Fibroblast of lung (primary cell): ENCODE measurements around the gene CAMK2G. TPM values are rescaled to one million over a fixed set of nuclear protein-coding genes. Genes with fewer than 3 reads are reported as not detected.

Source experiments
- DNase-seq, 2 donors: peaks; one replicate each; pipeline versions ENCODE4 v3.0.0 to v3.0.0-alpha.2; 2010; ENCODE audit warnings: low read depth in 2 of 2
- H2AFZ ChIP-seq: 2 replicates; pipeline ENCODE4 v1.5.1; 2012; ENCODE audit warnings: low read length, control low read depth, inconsistent platforms
- H3K27ac ChIP-seq: 2 replicates; pipeline ENCODE4 v1.5.1; 2011; ENCODE audit warnings: low read length, control low read depth; ENCODE audit not compliant: insufficient read depth
- H3K27me3 ChIP-seq: 2 replicates; pipeline ENCODE4 v1.5.1; 2011; ENCODE audit warnings: mild to moderate bottlenecking, low read length; ENCODE audit not compliant: control insufficient read depth, insufficient read depth
- H3K36me3 ChIP-seq: 2 replicates; pipeline ENCODE4 v1.5.1; 2011; ENCODE audit warnings: low read length; ENCODE audit not compliant: control insufficient read depth, insufficient read depth
- H3K4me1 ChIP-seq: 2 replicates; pipeline ENCODE4 v1.5.1; 2011; ENCODE audit warnings: low read length; ENCODE audit not compliant: control insufficient read depth, insufficient read depth; ENCODE audit errors: extremely low read depth
- H3K4me2 ChIP-seq: 2 replicates; pipeline ENCODE4 v1.5.1; 2011; ENCODE audit warnings: low read length, control low read depth; ENCODE audit not compliant: insufficient read depth; ENCODE audit errors: extremely low read depth
- H3K4me3 ChIP-seq, 4 experiments: fragments of 200-600 bp in 1 of 4; sonication (generic) in 1 of 4; replicated peaks in 1 of 4; 2 replicates each; pipeline ENCODE4 v1.5.1; 2011 to 2016; ENCODE audit warnings: low read length in 4 of 4, low read depth in 3 of 4, mild to moderate bottlenecking in 3 of 4, control low read depth in 2 of 4, inconsistent platforms in 1 of 4, mixed read lengths in 1 of 4; ENCODE audit not compliant: insufficient read depth in 1 of 4; ENCODE audit errors: control extremely low read depth in 1 of 4
- H3K79me2 ChIP-seq: 2 replicates; pipeline ENCODE4 v1.5.1; 2012; ENCODE audit warnings: mild to moderate bottlenecking, low read length, inconsistent platforms; ENCODE audit not compliant: control insufficient read depth, insufficient read depth
- H3K9ac ChIP-seq: 2 replicates; pipeline ENCODE4 v1.5.1; 2011; ENCODE audit warnings: mild to moderate bottlenecking, low read length, control low read depth; ENCODE audit not compliant: insufficient read depth
- H3K9me3 ChIP-seq: 2 replicates; pipeline ENCODE4 v1.5.1; 2012; ENCODE audit warnings: low read depth, low read length; ENCODE audit not compliant: control insufficient read depth, insufficient read depth
- H4K20me1 ChIP-seq: 2 replicates; pipeline ENCODE4 v1.5.1; 2011; ENCODE audit warnings: low read length; ENCODE audit not compliant: control insufficient read depth, insufficient read depth; ENCODE audit errors: extremely low read depth
- CTCF ChIP-seq, 2 donors: IDR thresholded peaks in 1 of 2; conservative IDR thresholded peaks in 1 of 2; 1 replicate in 1 of 2; 2 replicates in 1 of 2; pipeline ENCODE4 v1.5.1; 2011 to 2012; ENCODE audit warnings: low read length in 2 of 2, control low read depth in 1 of 2, inconsistent platforms in 1 of 2, low read depth in 1 of 2, mild to moderate bottlenecking in 1 of 2
- EZH2 ChIP-seq: IDR thresholded peaks from 2 replicates; pipeline ENCODE4 v1.5.1; 2012; ENCODE audit warnings: low read length, control low read depth, mild to moderate bottlenecking; ENCODE audit errors: missing control alignments
- polyA plus RNA-seq, 2 donors: library from polyadenylated mRNA; depleted of rRNA in 1 of 2; stranded (reverse) in 1 of 2; unstranded in 1 of 2; fragments of >200 nt; gene quantifications; 2 replicates each; pipeline ENCODE4 v1.2.1, GENCODE V29; 2011 to 2012; ENCODE audit warnings: missing spikeins in 1 of 2
- total RNA-seq: library from RNA; depleted of rRNA; stranded (reverse); fragments of >200 nt; gene quantifications from 2 replicates; pipeline ENCODE4 v1.2.1, GENCODE V29; 2014

The CAMK2G gene
- total and polyA plus RNA-seq, 2 donors (not counting 1 experiment from before 2014, with no cell fraction given): 25.9 to 32.2 TPM

- peaks cover 16% of the 10 kb centered on the region for H3K4me1 ChIP-seq
- TF ChIP-seq CTCF (conservative IDR thresholded peaks at IDR 0.05 in 1 of 2, IDR thresholded peaks at IDR 0.05 in 1 of 2; ENCODE audit: low read depth in 1 of 2, low read length in 2 of 2) (no peak), EZH2 (no peak)
Measured at GRCh38 chr10:73779018-73779417, 95.3 kb downstream of the CAMK2G start.

DNA sequence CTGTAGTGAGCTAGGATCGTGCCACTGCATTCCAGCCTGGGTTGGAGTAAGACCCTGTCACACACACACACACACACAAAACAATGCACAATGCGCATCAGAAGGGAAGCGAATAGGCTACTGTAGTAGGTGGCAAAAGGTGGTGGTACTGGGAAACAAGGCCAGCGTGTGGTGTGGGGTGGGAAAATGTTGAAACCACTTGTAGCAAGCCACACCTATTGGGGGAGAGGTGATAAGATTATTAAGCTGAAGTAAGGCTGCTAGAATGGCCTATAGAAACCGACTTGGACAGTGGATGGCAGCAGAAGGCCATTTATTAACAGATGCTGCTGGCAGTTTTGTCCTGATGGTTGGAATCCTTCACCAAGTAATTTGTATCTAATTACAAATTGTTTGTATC is 99.7 kb downstream of the CAMK2G start:
- TF ChIP-seq EZH2 (no peak), CTCF (conservative IDR thresholded peaks at IDR 0.05 in 1 of 2, IDR thresholded peaks at IDR 0.05 in 1 of 2; ENCODE audit: low read depth in 1 of 2, low read length in 2 of 2) (no peak)
- H3K79me2 ChIP-seq: peaks cover 41% of the 10 kb centered on the region
- peak overlapping the region; percentile 27 to 91 (median 66) for H3K4me3 ChIP-seq
- H3K9ac ChIP-seq: no peak overlapping the region
- H3K27me3 ChIP-seq: no peaks in the 10 kb centered on the region
- no peak overlapping the region for H2AFZ ChIP-seq
- H3K4me1 ChIP-seq: peaks cover 15% of the 10 kb centered on the region
- no peak overlapping the region for H3K27ac ChIP-seq
- no peaks in the 10 kb centered on the region for H4K20me1 ChIP-seq
- H3K9me3 ChIP-seq: no peaks in the 10 kb centered on the region
- peak; percentile 31 to 33 for DNase-seq
- H3K4me2 ChIP-seq: peak overlapping the region; percentile 100
- peaks cover 17% of the 10 kb centered on the region for H3K36me3 ChIP-seq

More at GRCh38 chr10:73779018-73779417, 95.3 kb downstream of the CAMK2G start:
- Histone ChIP-seq H3K9ac (no peak overlapping the region), H3K4me2 (no peak overlapping the region), H3K9me3 (no peaks in the 10 kb centered on the region), H3K4me3 (no peak overlapping the region), H3K27me3 (no peaks in the 10 kb centered on the region), H3K27ac (no peak overlapping the region), H2AFZ (no peak overlapping the region), H3K79me2 (peaks cover 69% of the 10 kb centered on the region), H3K36me3 (peaks cover 5% of the 10 kb centered on the region), H4K20me1 (no peaks in the 10 kb centered on the region)
- no peak for DNase-seq

GRCh38 chr10:73773152-73773879 is 101.0 kb downstream of the CAMK2G start:
- DNase-seq: no peak
- Histone ChIP-seq H4K20me1 (no peaks in the 10 kb centered on the region), H3K4me2 (peak overlapping the region; percentile 100), H3K9ac (peak overlapping the region; percentile 95), H3K27me3 (no peaks in the 10 kb centered on the region), H3K27ac (peak overlapping the region; percentile 96), H3K79me2 (peaks cover 39% of the 10 kb centered on the region), H3K4me3 (peak overlapping the region; percentile 82 to 91 (median 89)), H2AFZ (peak overlapping the region; percentile 15), H3K36me3 (peaks cover 26% of the 10 kb centered on the region), H3K9me3 (no peaks in the 10 kb centered on the region), H3K4me1 (peaks cover 15% of the 10 kb centered on the region)
- TF ChIP-seq EZH2 (no peak), CTCF (conservative IDR thresholded peaks at IDR 0.05 in 1 of 2, IDR thresholded peaks at IDR 0.05 in 1 of 2; ENCODE audit: low read depth in 1 of 2, low read length in 2 of 2) (no peak)
